Measurements from ENCODE around the gene CCDC190.

CCDC190 gene

DNA sequence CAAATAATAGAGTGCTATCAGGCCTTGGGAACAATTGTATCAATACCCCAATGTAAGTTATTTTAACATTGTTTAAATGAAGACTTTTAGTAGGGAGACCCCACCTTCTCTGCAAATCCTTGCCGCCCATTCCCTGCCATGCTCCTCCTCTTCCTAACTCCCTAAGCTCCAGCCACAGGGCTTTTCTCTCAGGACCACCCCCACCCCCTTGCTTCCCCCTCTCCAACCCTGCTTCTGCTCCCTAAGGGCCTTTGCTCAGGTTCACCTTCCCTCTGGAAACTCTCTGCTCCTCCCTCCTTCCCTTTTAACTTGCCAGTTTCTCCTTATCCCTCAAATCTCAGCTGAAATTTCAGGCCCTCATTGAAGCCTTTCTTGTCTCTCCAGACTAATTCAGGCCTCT, 16.8 kb downstream of the CCDC190 start:
- no peak overlapping the region for H3K27ac ChIP-seq (ENCODE audit: low read length)
- no peak for DNase-seq
- no peaks in the 10 kb centered on the region for H3K27me3 ChIP-seq (ENCODE audit: insufficient read depth, low read length, poor library complexity)
- no peaks in the 10 kb centered on the region for H4K20me1 ChIP-seq (ENCODE audit: insufficient read depth, low read length)
- H3K4me3 ChIP-seq (ENCODE audit: low read depth in 1 of 2, low read length in 2 of 2) = no peak overlapping the region
- no peak overlapping the region for H2AFZ ChIP-seq (ENCODE audit: low read depth, low read length)
- H3K4me1 ChIP-seq (ENCODE audit: insufficient read depth, low read length) = no peaks in the 10 kb centered on the region
- H3K36me3 ChIP-seq (ENCODE audit: insufficient read depth, low read length) = no peaks in the 10 kb centered on the region
- no peaks in the 10 kb centered on the region for H3K79me2 ChIP-seq (ENCODE audit: insufficient read depth, low read length)
- no peak overlapping the region for H3K4me2 ChIP-seq (ENCODE audit: insufficient read depth, low read length)
- no peak for ATAC-seq (ENCODE audit: insufficient read depth, low read depth)
- peaks cover under 1% of the 10 kb centered on the region for H3K9me3 ChIP-seq (ENCODE audit: insufficient read depth, low read length, severe bottlenecking)
- no peak overlapping the region for H3K9ac ChIP-seq (ENCODE audit: low read depth, low read length)
- TF ChIP-seq, protein P1, sequence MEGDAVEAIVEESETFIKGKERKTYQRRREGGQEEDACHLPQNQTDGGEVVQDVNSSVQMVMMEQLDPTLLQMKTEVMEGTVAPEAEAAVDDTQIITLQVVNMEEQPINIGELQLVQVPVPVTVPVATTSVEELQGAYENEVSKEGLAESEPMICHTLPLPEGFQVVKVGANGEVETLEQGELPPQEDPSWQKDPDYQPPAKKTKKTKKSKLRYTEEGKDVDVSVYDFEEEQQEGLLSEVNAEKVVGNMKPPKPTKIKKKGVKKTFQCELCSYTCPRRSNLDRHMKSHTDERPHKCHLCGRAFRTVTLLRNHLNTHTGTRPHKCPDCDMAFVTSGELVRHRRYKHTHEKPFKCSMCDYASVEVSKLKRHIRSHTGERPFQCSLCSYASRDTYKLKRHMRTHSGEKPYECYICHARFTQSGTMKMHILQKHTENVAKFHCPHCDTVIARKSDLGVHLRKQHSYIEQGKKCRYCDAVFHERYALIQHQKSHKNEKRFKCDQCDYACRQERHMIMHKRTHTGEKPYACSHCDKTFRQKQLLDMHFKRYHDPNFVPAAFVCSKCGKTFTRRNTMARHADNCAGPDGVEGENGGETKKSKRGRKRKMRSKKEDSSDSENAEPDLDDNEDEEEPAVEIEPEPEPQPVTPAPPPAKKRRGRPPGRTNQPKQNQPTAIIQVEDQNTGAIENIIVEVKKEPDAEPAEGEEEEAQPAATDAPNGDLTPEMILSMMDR (IDR thresholded peaks at IDR 0.05; ENCODE audit: borderline replicate concordance, extremely low read depth, low read length, poor library complexity, severe bottlenecking) = no peak
- no peak for TF ChIP-seq EZH2 (IDR thresholded peaks at IDR 0.05; ENCODE audit: borderline replicate concordance, low read depth, low read length, severe bottlenecking)

DNA sequence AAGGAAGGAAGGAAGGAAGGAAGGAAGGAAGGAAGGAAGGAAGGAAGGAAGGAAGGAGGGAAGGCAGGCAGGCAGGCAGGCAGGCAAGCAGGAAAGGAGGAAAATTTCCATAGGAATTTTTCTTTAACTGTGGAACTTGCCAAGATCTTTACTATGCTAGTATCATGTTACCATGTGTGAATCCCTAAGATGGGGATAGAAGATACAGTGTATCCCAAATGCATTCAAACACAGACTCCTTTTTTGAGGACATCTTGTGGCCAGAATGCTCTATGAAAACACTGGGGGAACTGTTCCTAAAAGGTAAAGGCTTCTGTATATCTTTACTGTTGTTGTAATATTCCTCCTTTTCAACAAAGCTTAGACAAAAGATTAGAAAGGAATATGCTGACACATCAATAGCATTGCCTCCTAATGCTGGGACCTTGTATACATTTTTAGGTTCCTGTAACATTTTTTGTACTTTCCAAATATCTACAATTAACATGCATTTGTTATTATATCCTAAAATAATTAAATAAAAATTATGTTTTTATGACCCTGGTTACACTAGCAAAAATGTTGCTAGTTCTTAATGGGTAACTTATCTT, 20.6 kb downstream of the CCDC190 start:
- no peak for TF ChIP-seq EZH2 (IDR thresholded peaks at IDR 0.05; ENCODE audit: borderline replicate concordance, low read depth, low read length, severe bottlenecking)
- TF ChIP-seq, protein P1 (IDR thresholded peaks at IDR 0.05; ENCODE audit: borderline replicate concordance, extremely low read depth, low read length, poor library complexity, severe bottlenecking) = no peak
- H3K27ac ChIP-seq (ENCODE audit: low read length) = no peak overlapping the region
- no peaks in the 10 kb centered on the region for H3K4me1 ChIP-seq (ENCODE audit: insufficient read depth, low read length)
- no peaks in the 10 kb centered on the region for H3K27me3 ChIP-seq (ENCODE audit: insufficient read depth, low read length, poor library complexity)
- no peaks in the 10 kb centered on the region for H3K36me3 ChIP-seq (ENCODE audit: insufficient read depth, low read length)
- H3K79me2 ChIP-seq (ENCODE audit: insufficient read depth, low read length) = no peaks in the 10 kb centered on the region
- ATAC-seq (ENCODE audit: insufficient read depth, low read depth) = no peak
- DNase-seq = no peak
- H3K4me3 ChIP-seq (ENCODE audit: low read depth in 1 of 2, low read length in 2 of 2) = no peak overlapping the region
- no peak overlapping the region for H3K9ac ChIP-seq (ENCODE audit: low read depth, low read length)
- no peak overlapping the region for H3K4me2 ChIP-seq (ENCODE audit: insufficient read depth, low read length)
- no peaks in the 10 kb centered on the region for H4K20me1 ChIP-seq (ENCODE audit: insufficient read depth, low read length)
- H2AFZ ChIP-seq (ENCODE audit: low read depth, low read length) = no peak overlapping the region
- H3K9me3 ChIP-seq (ENCODE audit: insufficient read depth, low read length, severe bottlenecking) = peaks cover 9% of the 10 kb centered on the region

DNA sequence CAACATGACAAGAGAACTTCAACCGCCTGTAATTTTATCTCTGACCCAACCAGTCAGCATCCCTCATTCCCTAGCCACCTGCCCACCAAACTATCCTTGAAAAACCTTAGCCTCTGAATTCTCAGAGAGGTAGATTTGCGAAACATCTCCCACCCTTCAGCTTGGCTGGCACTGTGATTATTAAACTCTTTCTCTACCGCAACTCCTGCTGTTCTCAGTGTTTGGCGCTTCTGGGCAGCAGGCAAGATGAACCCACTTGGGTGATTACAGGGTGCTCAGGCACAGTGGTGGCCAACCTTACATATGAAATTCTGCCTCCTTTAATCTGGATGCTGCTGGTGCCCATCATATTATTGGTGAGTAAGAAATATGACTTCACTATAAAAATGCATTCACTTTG, 22.1 kb downstream of the CCDC190 start:
- ATAC-seq (ENCODE audit: insufficient read depth, low read depth) (no peak), DNase-seq (no peak)
- H3K36me3 ChIP-seq (ENCODE audit: insufficient read depth, low read length) = no peaks in the 10 kb centered on the region
- H4K20me1 ChIP-seq (ENCODE audit: insufficient read depth, low read length) = no peaks in the 10 kb centered on the region
- TF ChIP-seq, protein P1 (IDR thresholded peaks at IDR 0.05; ENCODE audit: borderline replicate concordance, extremely low read depth, low read length, poor library complexity, severe bottlenecking) = no peak
- no peak for TF ChIP-seq EZH2 (IDR thresholded peaks at IDR 0.05; ENCODE audit: borderline replicate concordance, low read depth, low read length, severe bottlenecking)
- no peaks in the 10 kb centered on the region for H3K27me3 ChIP-seq (ENCODE audit: insufficient read depth, low read length, poor library complexity)
- no peaks in the 10 kb centered on the region for H3K4me1 ChIP-seq (ENCODE audit: insufficient read depth, low read length)
- peaks cover 9% of the 10 kb centered on the region for H3K9me3 ChIP-seq (ENCODE audit: insufficient read depth, low read length, severe bottlenecking)
- no peak overlapping the region for H3K4me3 ChIP-seq (ENCODE audit: low read depth in 1 of 2, low read length in 2 of 2)
- H3K4me2 ChIP-seq (ENCODE audit: insufficient read depth, low read length) = no peak overlapping the region
- H3K9ac ChIP-seq (ENCODE audit: low read depth, low read length) = no peak overlapping the region
- no peak overlapping the region for H2AFZ ChIP-seq (ENCODE audit: low read depth, low read length)
- no peak overlapping the region for H3K27ac ChIP-seq (ENCODE audit: low read length)
- H3K79me2 ChIP-seq (ENCODE audit: insufficient read depth, low read length) = no peaks in the 10 kb centered on the region
